HG03457 (cell line): ENCODE results near the gene CDX2.
A peak's percentile ranks its signal among the peaks of the same experiment; 100 is the strongest.
"Not testable (repeated sequence)": the region's sequence is repeated elsewhere in the genome, so short reads cannot be mapped to it uniquely, and the experiment has no call there.

Experiments used
- ATAC-seq: cut with Tn5 transposase; IDR thresholded peaks from one replicate; pipeline ENCODE4 v1.9.1; 2021; ENCODE audit warnings: moderate number of reproducible peaks; ENCODE audit not compliant: unreplicated experiment

CDX2 gene

GRCh38 chr13:27969082-27969865 lies at the start of gene CDX2:
TSS of gene CDX2 (minus strand) at chr13:27969315. CDS start at chr13:27969006, 309 bp downstream.
- ATAC-seq, result no peak

GRCh38 chr13:28014301-28014700 lies 45.2 kb upstream of the CDX2 start:
- ATAC-seq, result no peak

- ATAC-seq, result no peak
Observed at GRCh38 chr13:28013482-28013881, 44.4 kb upstream of the CDX2 start.

GRCh38 chr13:28012896-28013295 lies 43.8 kb upstream of the CDX2 start:
- peak; percentile 77 for ATAC-seq

GRCh38 chr13:28012383-28012782 lies 43.3 kb upstream of the CDX2 start:
- no peak for ATAC-seq

GRCh38 chr13:28010046-28010445 lies 40.9 kb upstream of the CDX2 start:
- ATAC-seq, result no peak

- ATAC-seq, result not testable (repeated sequence)
Observed at GRCh38 chr13:28005016-28005415, 35.9 kb upstream of the CDX2 start.

GRCh38 chr13:28002886-28003698 lies 34.0 kb upstream of the CDX2 start:
- no peak for ATAC-seq

- ATAC-seq, result no peak
Observed at GRCh38 chr13:28001837-28002473, 32.8 kb upstream of the CDX2 start.

- ATAC-seq, result no peak
Observed at GRCh38 chr13:28001049-28001448, 31.9 kb upstream of the CDX2 start.

- ATAC-seq, result no peak
Observed at GRCh38 chr13:28000567-28000966, 31.5 kb upstream of the CDX2 start.

GRCh38 chr13:27997904-27998522 lies 28.9 kb upstream of the CDX2 start:
- no peak for ATAC-seq

GRCh38 chr13:27991881-27992280 lies 22.8 kb upstream of the CDX2 start:
- ATAC-seq, result no peak

- ATAC-seq, result no peak
Observed at GRCh38 chr13:27988520-27988919, 19.4 kb upstream of the CDX2 start, which contains the start of gene URAD. TSS of gene URAD (minus strand) at chr13:27988693. CDS start at chr13:27988637, 56 bp downstream.

- ATAC-seq, result no peak
Observed at GRCh38 chr13:27985600-27985999, 16.5 kb upstream of the CDX2 start.

- ATAC-seq, result no peak
Observed at GRCh38 chr13:27982361-27982760, 13.2 kb upstream of the CDX2 start.

- ATAC-seq, result no peak
Observed at GRCh38 chr13:27981006-27981708, 12.0 kb upstream of the CDX2 start.

GRCh38 chr13:27980280-27980998 lies 11.3 kb upstream of the CDX2 start:
- no peak for ATAC-seq

- no peak for ATAC-seq
Observed at GRCh38 chr13:27979765-27980279, 10.7 kb upstream of the CDX2 start.
